B cell (primary cell): Measurements from ENCODE around the gene TUBB2A.

Source experiments
- EZH2 ChIP-seq: IDR thresholded peaks from 2 replicates; pipeline ENCODE4 v1.6.1; 2012; ENCODE audit warnings: borderline replicate concordance, low read depth, mild to moderate bottlenecking, moderate library complexity, low read length; ENCODE audit not compliant: insufficient read depth, poor library complexity, severe bottlenecking
- TF ChIP-seq, protein P1 (sequence below): fragments of 200-600 bp; IDR thresholded peaks from one replicate; pipeline ENCODE4 v1.8.0; 2022; ENCODE audit warnings: antibody characterized with exemption, mild to moderate bottlenecking

DNA sequence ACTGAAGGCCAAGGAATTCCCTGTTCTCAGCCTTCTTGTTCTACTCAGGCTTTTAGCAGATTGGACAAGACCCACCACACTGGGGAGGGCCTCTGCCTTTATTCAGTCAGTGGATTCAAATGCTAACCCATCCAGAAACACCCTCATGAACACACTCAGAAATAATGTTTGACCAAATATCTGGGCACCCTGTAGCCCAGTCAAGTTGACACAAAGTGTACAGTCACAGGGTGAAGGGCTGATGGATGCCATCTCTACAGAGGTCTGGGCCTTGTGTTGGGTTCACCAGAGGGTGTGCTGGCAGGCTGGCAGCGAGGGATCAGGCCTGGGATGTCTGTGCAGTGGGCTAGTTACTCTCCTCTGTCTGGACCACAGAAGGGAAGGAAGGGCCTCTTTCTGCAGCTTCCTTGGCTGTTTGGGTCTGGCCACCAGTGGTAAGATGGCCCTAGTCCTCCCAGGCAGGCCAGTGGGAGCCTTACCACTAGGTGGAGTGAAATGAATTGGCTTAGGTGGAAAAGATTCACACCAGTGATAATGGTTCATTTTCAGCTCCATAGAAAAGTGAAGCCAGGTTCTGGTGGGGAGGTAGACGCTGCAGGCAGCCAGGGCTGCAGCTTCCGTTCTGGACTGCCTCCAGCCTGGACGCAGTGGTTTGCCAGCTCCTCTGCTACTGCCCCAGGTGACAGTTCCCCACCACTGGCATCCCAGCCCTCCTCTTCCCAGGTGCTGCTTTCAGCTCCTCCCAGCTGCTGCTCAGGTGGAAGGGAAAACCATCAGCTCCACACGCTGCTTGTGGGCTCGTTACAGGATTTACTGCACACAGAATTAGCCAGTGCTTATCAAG, 9.2 kb downstream of the TUBB2A start:
- TF ChIP-seq, protein P1, sequence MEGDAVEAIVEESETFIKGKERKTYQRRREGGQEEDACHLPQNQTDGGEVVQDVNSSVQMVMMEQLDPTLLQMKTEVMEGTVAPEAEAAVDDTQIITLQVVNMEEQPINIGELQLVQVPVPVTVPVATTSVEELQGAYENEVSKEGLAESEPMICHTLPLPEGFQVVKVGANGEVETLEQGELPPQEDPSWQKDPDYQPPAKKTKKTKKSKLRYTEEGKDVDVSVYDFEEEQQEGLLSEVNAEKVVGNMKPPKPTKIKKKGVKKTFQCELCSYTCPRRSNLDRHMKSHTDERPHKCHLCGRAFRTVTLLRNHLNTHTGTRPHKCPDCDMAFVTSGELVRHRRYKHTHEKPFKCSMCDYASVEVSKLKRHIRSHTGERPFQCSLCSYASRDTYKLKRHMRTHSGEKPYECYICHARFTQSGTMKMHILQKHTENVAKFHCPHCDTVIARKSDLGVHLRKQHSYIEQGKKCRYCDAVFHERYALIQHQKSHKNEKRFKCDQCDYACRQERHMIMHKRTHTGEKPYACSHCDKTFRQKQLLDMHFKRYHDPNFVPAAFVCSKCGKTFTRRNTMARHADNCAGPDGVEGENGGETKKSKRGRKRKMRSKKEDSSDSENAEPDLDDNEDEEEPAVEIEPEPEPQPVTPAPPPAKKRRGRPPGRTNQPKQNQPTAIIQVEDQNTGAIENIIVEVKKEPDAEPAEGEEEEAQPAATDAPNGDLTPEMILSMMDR, result no peak
- TF ChIP-seq EZH2, result no peak
